ENCODE measurements around the gene ZBTB2.
"Not testable (repeated sequence)": the region's sequence is repeated elsewhere in the genome, so short reads cannot be mapped to it uniquely, and the experiment has no call there.

ZBTB2 gene

GRCh38 chr6:151325075-151326050 lies 66.0 kb downstream of the ZBTB2 start:
- peak; percentile 39 to 72 for DNase-seq

GRCh38 chr6:151324488-151324825 lies 66.9 kb downstream of the ZBTB2 start:
- no peak for DNase-seq

GRCh38 chr6:151323791-151324487 lies 67.4 kb downstream of the ZBTB2 start:
- DNase-seq = peak; percentile 39 to 82

GRCh38 chr6:151322570-151322969 lies 68.8 kb downstream of the ZBTB2 start:
- no peak for DNase-seq

GRCh38 chr6:151321438-151321837 lies 69.9 kb downstream of the ZBTB2 start:
- no peak for DNase-seq

GRCh38 chr6:151320140-151320539 lies 71.2 kb downstream of the ZBTB2 start:
- DNase-seq = no peak

GRCh38 chr6:151317995-151318365 lies 73.4 kb downstream of the ZBTB2 start:
- DNase-seq = no peak

GRCh38 chr6:151317103-151317994 lies 74.0 kb downstream of the ZBTB2 start:
- DNase-seq = peak in 1 of 2 experiments; percentile 30

- DNase-seq = not testable (repeated sequence)
Observed at GRCh38 chr6:151315661-151316060, 75.7 kb downstream of the ZBTB2 start.

Measured in SW 1271 (cell line).